DND-41 (cell line): Measurements from ENCODE around the gene MDFI.

Experiments used
- ATAC-seq: fragments of 200-7000 bp; cut with Tn5 transposase; 3 replicates; pipeline ENCODE4 v1.9.1; 2021; ENCODE audit warnings: low read depth; ENCODE audit not compliant: insufficient read depth
- DNase-seq: peaks from one replicate; pipeline ENCODE4 v3.0.0-alpha.2; 2020
- H2AFZ ChIP-seq: 2 replicates; pipeline ENCODE4 v1.6.0; 2012; ENCODE audit warnings: low read depth, low read length
- H3K27ac ChIP-seq: 2 replicates; pipeline ENCODE4 v1.5.1; 2012; ENCODE audit warnings: low read length, inconsistent platforms
- H3K27me3 ChIP-seq: fragments of 200-600 bp; sonication (generic); 2 replicates; pipeline ENCODE4 v1.6.0; 2012; ENCODE audit warnings: low read length, mild to moderate bottlenecking, inconsistent platforms; ENCODE audit not compliant: insufficient read depth, poor library complexity
- H3K36me3 ChIP-seq: 2 replicates; pipeline ENCODE4 v1.5.1; 2012; ENCODE audit warnings: low read length, inconsistent platforms; ENCODE audit not compliant: insufficient read depth
- H3K4me1 ChIP-seq: 2 replicates; pipeline ENCODE4 v1.5.1; 2012; ENCODE audit warnings: mild to moderate bottlenecking, low read length; ENCODE audit not compliant: insufficient read depth
- H3K4me2 ChIP-seq: 2 replicates; pipeline ENCODE4 v1.6.0; 2012; ENCODE audit warnings: mild to moderate bottlenecking, moderate library complexity, low read length, inconsistent platforms; ENCODE audit not compliant: insufficient read depth
- H3K4me3 ChIP-seq, 2 experiments: fragments of 200-600 bp in 1 of 2; shearing (Covaris generic) in 1 of 2; 2 replicates each; pipeline ENCODE4 v1.5.1; 2012 to 2016; ENCODE audit warnings: inconsistent platforms in 2 of 2, low read length in 2 of 2, mild to moderate bottlenecking in 2 of 2, low read depth in 1 of 2, moderate library complexity in 1 of 2
- H3K79me2 ChIP-seq: 2 replicates; pipeline ENCODE4 v1.6.0; 2012; ENCODE audit warnings: low read length, inconsistent platforms; ENCODE audit not compliant: insufficient read depth
- H3K9ac ChIP-seq: 2 replicates; pipeline ENCODE4 v1.6.0; 2012; ENCODE audit warnings: low read depth, mild to moderate bottlenecking, inconsistent platforms, low read length, moderate library complexity
- H3K9me3 ChIP-seq: 2 replicates; pipeline ENCODE4 v1.5.1; 2012; ENCODE audit warnings: low read length, moderate library complexity, mild to moderate bottlenecking, inconsistent platforms; ENCODE audit not compliant: insufficient read depth, severe bottlenecking
- H4K20me1 ChIP-seq: 2 replicates; pipeline ENCODE4 v1.6.0; 2012; ENCODE audit warnings: low read length; ENCODE audit not compliant: insufficient read depth
- CTCF ChIP-seq: IDR thresholded peaks from 2 replicates; pipeline ENCODE4 v1.5.1; 2012; ENCODE audit warnings: borderline replicate concordance, low read length, moderate library complexity, mild to moderate bottlenecking; ENCODE audit not compliant: poor library complexity, severe bottlenecking; ENCODE audit errors: extremely low read depth
- EZH2 ChIP-seq: IDR thresholded peaks from 3 replicates; pipeline ENCODE4 v1.6.1; 2012; ENCODE audit warnings: borderline replicate concordance, low read depth, mild to moderate bottlenecking, moderate library complexity, low read length, inconsistent platforms; ENCODE audit not compliant: severe bottlenecking

MDFI gene

GRCh38 chr6:41674231-41675000, 36.1 kb downstream of the MDFI start:
- no peaks in the 10 kb centered on the region for H3K27me3 ChIP-seq
- TF ChIP-seq EZH2 (no peak), CTCF (no peak)

GRCh38 chr6:41675176-41675775, 37.0 kb downstream of the MDFI start:
- no peak for DNase-seq
- Histone ChIP-seq H3K27ac (no peak overlapping the region), H2AFZ (no peak overlapping the region), H3K4me3 (no peak overlapping the region), H3K4me2 (no peak overlapping the region), H3K9ac (no peak overlapping the region), H4K20me1 (no peaks in the 10 kb centered on the region), H3K4me1 (peaks cover 4% of the 10 kb centered on the region; the same call in 1 of the 2 replicates), H3K36me3 (no peaks in the 10 kb centered on the region), H3K9me3 (no peaks in the 10 kb centered on the region), H3K27me3 (no peaks in the 10 kb centered on the region), H3K79me2 (no peaks in the 10 kb centered on the region)
- ATAC-seq, result no peak
- TF ChIP-seq CTCF (no peak), EZH2 (no peak)

More at GRCh38 chr6:41674231-41675000, 36.1 kb downstream of the MDFI start:
- Histone ChIP-seq H3K9ac (no peak overlapping the region), H4K20me1 (no peaks in the 10 kb centered on the region), H3K4me3 (no peak overlapping the region), H2AFZ (no peak overlapping the region), H3K36me3 (no peaks in the 10 kb centered on the region), H3K27ac (no peak overlapping the region), H3K4me2 (no peak overlapping the region), H3K9me3 (no peaks in the 10 kb centered on the region), H3K79me2 (no peaks in the 10 kb centered on the region), H3K4me1 (no peaks in the 10 kb centered on the region)
- ATAC-seq (no peak), DNase-seq (no peak)

- Histone ChIP-seq H3K4me3 (no peak overlapping the region), H3K36me3 (no peaks in the 10 kb centered on the region), H3K9ac (no peak overlapping the region), H2AFZ (no peak overlapping the region), H3K4me2 (no peak overlapping the region), H3K27ac (no peak overlapping the region), H3K79me2 (no peaks in the 10 kb centered on the region), H3K9me3 (no peaks in the 10 kb centered on the region), H4K20me1 (no peaks in the 10 kb centered on the region), H3K27me3 (no peaks in the 10 kb centered on the region), H3K4me1 (peaks cover 8% of the 10 kb centered on the region; the same call in 1 of the 2 replicates)
- DNase-seq, result no peak
- TF ChIP-seq CTCF (no peak), EZH2 (no peak)
- ATAC-seq, result no peak
Observed at GRCh38 chr6:41675992-41676391, 37.7 kb downstream of the MDFI start.

- Histone ChIP-seq H3K27me3 (no peaks in the 10 kb centered on the region), H4K20me1 (no peaks in the 10 kb centered on the region), H2AFZ (no peak overlapping the region), H3K4me3 (no peak overlapping the region), H3K79me2 (no peaks in the 10 kb centered on the region), H3K4me2 (no peak overlapping the region), H3K27ac (no peak overlapping the region), H3K9ac (no peak overlapping the region), H3K36me3 (no peaks in the 10 kb centered on the region), H3K4me1 (peaks cover 8% of the 10 kb centered on the region; the same call in 1 of the 2 replicates), H3K9me3 (no peaks in the 10 kb centered on the region)
- no peak for TF ChIP-seq CTCF
- TF ChIP-seq EZH2, result no peak
- ATAC-seq, result no peak
- no peak for DNase-seq
Observed at GRCh38 chr6:41676431-41676830, 38.2 kb downstream of the MDFI start.
